ENCODE results near the gene RAB18.
"Not testable (repeated sequence)": the region's sequence is repeated elsewhere in the genome, so short reads cannot be mapped to it uniquely, and the experiment has no call there.

RAB18 gene

DNA sequence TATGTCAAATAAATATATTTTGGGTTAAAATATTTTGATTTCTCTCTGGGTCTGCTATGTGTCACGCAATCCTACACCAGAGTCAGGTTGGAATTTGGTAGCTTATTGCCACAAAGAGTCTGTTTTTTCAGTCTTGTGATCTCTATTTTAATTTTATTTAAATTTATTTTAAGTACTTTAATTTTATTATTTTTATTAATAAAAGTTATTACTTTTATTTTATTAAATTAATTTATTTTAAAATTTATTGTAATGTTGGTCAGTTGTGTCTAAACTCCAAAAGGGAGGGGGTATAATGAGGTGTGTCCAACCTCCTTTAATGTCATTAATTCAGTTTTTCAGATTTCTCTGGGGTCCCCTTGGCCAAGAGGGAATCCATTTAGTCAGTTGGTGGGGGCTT is 42.8 kb upstream of the RAB18 start:
- no peak overlapping the region for H3K4me2 ChIP-seq
- no peaks in the 10 kb centered on the region for H3K4me1 ChIP-seq (ENCODE audit: low read depth, poor library complexity, severe bottlenecking)
- no peak overlapping the region for H3K9ac ChIP-seq
- no peaks in the 10 kb centered on the region for H3K79me2 ChIP-seq (ENCODE audit: insufficient read depth, low read depth)
- no peak overlapping the region for H3K27ac ChIP-seq
- H3K36me3 ChIP-seq (ENCODE audit: insufficient read depth), result no peaks in the 10 kb centered on the region
- no peaks in the 10 kb centered on the region for H3K27me3 ChIP-seq (ENCODE audit: insufficient read depth, low read depth)
- TF ChIP-seq, protein P1, sequence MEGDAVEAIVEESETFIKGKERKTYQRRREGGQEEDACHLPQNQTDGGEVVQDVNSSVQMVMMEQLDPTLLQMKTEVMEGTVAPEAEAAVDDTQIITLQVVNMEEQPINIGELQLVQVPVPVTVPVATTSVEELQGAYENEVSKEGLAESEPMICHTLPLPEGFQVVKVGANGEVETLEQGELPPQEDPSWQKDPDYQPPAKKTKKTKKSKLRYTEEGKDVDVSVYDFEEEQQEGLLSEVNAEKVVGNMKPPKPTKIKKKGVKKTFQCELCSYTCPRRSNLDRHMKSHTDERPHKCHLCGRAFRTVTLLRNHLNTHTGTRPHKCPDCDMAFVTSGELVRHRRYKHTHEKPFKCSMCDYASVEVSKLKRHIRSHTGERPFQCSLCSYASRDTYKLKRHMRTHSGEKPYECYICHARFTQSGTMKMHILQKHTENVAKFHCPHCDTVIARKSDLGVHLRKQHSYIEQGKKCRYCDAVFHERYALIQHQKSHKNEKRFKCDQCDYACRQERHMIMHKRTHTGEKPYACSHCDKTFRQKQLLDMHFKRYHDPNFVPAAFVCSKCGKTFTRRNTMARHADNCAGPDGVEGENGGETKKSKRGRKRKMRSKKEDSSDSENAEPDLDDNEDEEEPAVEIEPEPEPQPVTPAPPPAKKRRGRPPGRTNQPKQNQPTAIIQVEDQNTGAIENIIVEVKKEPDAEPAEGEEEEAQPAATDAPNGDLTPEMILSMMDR (conservative IDR thresholded peaks at IDR 0.05; ENCODE audit: low read depth, low read length), result no peak
- no peak overlapping the region for H3K4me3 ChIP-seq (IDR thresholded peaks at IDR 0.05; ENCODE audit: insufficient read depth, low read depth, low read length)
- no peak overlapping the region for H2AFZ ChIP-seq (ENCODE audit: low read depth)
- no peaks in the 10 kb centered on the region for H4K20me1 ChIP-seq (ENCODE audit: insufficient read depth)

DNA sequence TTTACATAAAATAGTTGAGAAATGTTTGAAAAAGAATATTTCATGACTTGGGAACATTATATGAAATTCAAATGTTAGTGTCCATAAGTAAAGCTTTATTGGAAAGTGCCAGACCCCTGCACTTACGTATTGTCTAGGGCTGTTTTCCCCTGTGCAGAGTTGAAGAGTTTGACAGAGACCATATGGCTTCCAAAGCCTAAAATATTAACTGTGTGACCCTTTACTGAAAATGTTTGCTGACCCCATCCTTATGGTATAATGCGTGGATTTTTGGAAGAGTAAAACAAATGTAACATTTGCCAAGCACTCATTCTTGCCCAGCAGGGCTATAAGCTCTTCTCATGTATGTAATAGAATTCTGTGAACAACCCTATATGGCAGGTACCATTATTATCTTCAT is 40.1 kb upstream of the RAB18 start:
- Histone ChIP-seq H4K20me1 (ENCODE audit: insufficient read depth) (no peaks in the 10 kb centered on the region), H3K79me2 (ENCODE audit: insufficient read depth, low read depth) (no peaks in the 10 kb centered on the region), H3K4me2 (no peak overlapping the region), H3K9ac (no peak overlapping the region), H3K4me3 (IDR thresholded peaks at IDR 0.05; ENCODE audit: insufficient read depth, low read depth, low read length) (no peak overlapping the region), H3K4me1 (ENCODE audit: low read depth, poor library complexity, severe bottlenecking) (no peaks in the 10 kb centered on the region), H3K27me3 (ENCODE audit: insufficient read depth, low read depth) (no peaks in the 10 kb centered on the region), H3K27ac (no peak overlapping the region), H2AFZ (ENCODE audit: low read depth) (no peak overlapping the region), H3K36me3 (ENCODE audit: insufficient read depth) (no peaks in the 10 kb centered on the region)
- TF ChIP-seq, protein P1 (conservative IDR thresholded peaks at IDR 0.05; ENCODE audit: low read depth, low read length), result no peak

DNA sequence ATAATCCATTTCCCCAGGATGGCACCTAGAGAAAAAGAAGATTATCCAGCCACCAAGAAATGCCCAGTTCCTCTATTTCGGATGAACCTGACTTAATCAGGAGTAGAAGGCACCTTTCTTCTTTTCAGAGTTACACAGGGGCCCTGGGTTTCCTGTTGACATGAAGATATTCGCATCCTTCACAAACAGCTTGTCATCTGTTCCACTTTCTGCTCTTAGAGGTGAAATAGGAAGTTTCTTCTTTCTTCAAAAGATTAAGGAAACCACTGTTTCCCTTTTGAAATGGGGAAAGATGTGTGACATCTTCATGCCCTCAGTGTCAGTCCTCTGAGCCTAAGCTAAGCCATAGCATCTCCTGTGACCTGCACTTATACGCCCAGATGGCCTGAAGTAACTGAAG is 39.1 kb upstream of the RAB18 start:
- H3K36me3 ChIP-seq (ENCODE audit: insufficient read depth), result no peaks in the 10 kb centered on the region
- no peak overlapping the region for H3K9ac ChIP-seq
- TF ChIP-seq, protein P1 (conservative IDR thresholded peaks at IDR 0.05; ENCODE audit: low read depth, low read length), result no peak
- no peaks in the 10 kb centered on the region for H3K79me2 ChIP-seq (ENCODE audit: insufficient read depth, low read depth)
- H3K27me3 ChIP-seq (ENCODE audit: insufficient read depth, low read depth), result no peaks in the 10 kb centered on the region
- no peak overlapping the region for H3K27ac ChIP-seq
- no peak overlapping the region for H2AFZ ChIP-seq (ENCODE audit: low read depth)
- H3K4me1 ChIP-seq (ENCODE audit: low read depth, poor library complexity, severe bottlenecking), result no peaks in the 10 kb centered on the region
- H3K4me2 ChIP-seq, result no peak overlapping the region
- no peak overlapping the region for H3K4me3 ChIP-seq (IDR thresholded peaks at IDR 0.05; ENCODE audit: insufficient read depth, low read depth, low read length)
- no peaks in the 10 kb centered on the region for H4K20me1 ChIP-seq (ENCODE audit: insufficient read depth)

DNA sequence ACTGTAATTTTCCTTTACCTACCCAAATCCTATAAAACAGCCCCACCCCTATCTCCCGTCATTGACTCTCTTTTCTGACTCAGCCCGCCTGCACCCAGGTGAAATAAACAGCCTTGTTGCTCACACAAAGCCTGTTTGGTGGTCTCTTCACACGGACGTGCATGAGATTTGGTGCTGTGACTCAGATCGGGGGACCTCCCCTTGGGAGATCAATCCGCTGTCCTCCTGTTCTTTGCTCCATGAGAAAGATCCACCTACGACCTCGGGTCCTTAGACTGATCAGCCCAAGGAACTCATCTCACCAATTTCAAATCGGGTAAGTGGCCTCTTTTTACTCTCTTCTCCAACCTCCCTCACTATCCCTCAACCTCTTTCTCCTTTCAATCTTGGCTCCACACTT is 38.5 kb upstream of the RAB18 start:
- H3K4me1 ChIP-seq (ENCODE audit: low read depth, poor library complexity, severe bottlenecking); H3K4me2 ChIP-seq; H3K27ac ChIP-seq; H3K36me3 ChIP-seq (ENCODE audit: insufficient read depth); H2AFZ ChIP-seq (ENCODE audit: low read depth); H3K27me3 ChIP-seq (ENCODE audit: insufficient read depth, low read depth); H4K20me1 ChIP-seq (ENCODE audit: insufficient read depth); H3K79me2 ChIP-seq (ENCODE audit: insufficient read depth, low read depth); H3K4me3 ChIP-seq (IDR thresholded peaks at IDR 0.05; ENCODE audit: insufficient read depth, low read depth, low read length); H3K9ac ChIP-seq: not testable (repeated sequence)

DNA sequence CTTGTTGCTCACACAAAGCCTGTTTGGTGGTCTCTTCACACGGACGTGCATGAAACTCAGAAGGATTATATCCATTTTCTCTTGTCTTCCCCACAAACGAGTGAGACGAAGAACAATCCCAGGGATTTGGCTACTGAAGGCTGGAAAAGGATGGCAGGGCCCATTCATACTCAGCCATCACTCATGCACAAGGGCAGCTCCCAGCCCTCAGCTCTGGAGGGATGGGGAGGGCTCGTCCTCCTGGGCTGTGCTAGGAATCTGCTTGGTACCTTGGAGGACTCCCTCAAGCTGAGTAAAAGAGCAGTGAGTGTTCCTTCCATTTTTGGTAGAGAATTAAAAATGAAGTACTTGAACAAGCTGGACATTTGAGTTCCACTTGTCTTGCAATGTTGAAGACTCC is 33.2 kb upstream of the RAB18 start:
- no peaks in the 10 kb centered on the region for H4K20me1 ChIP-seq (ENCODE audit: insufficient read depth)
- H3K27ac ChIP-seq, result no peak overlapping the region
- H3K27me3 ChIP-seq (ENCODE audit: insufficient read depth, low read depth), result no peaks in the 10 kb centered on the region
- H3K4me1 ChIP-seq (ENCODE audit: low read depth, poor library complexity, severe bottlenecking), result no peaks in the 10 kb centered on the region
- H3K4me2 ChIP-seq, result no peak overlapping the region
- TF ChIP-seq, protein P1 (conservative IDR thresholded peaks at IDR 0.05; ENCODE audit: low read depth, low read length), result no peak
- H3K79me2 ChIP-seq (ENCODE audit: insufficient read depth, low read depth), result no peaks in the 10 kb centered on the region
- H2AFZ ChIP-seq (ENCODE audit: low read depth), result no peak overlapping the region
- H3K36me3 ChIP-seq (ENCODE audit: insufficient read depth), result no peaks in the 10 kb centered on the region
- H3K9ac ChIP-seq, result no peak overlapping the region
- H3K4me3 ChIP-seq (IDR thresholded peaks at IDR 0.05; ENCODE audit: insufficient read depth, low read depth, low read length), result no peak overlapping the region
